Kidney epithelial cell (primary cell): ENCODE measurements around the gene COL27A1. TPM values are rescaled to one million over a fixed set of nuclear protein-coding genes. Genes with fewer than 3 reads are reported as not detected.

Experiments used
- DNase-seq: peaks from one replicate; pipeline ENCODE4 v3.0.0-alpha.2; 2010; ENCODE audit warnings: low read depth
- H3K27me3 ChIP-seq: 2 replicates; pipeline ENCODE4 v1.6.0; 2011; ENCODE audit warnings: low read length; ENCODE audit not compliant: control insufficient read depth, insufficient read depth
- H3K36me3 ChIP-seq: 2 replicates; pipeline ENCODE4 v1.5.1; 2011; ENCODE audit warnings: low read length; ENCODE audit not compliant: control insufficient read depth, insufficient read depth
- H3K4me3 ChIP-seq: 2 replicates; pipeline ENCODE4 v1.5.1; 2011; ENCODE audit warnings: low read depth, mild to moderate bottlenecking, control low read depth, low read length
- total RNA-seq: library from RNA; depleted of rRNA; stranded (reverse); fragments of >200 nt; gene quantifications from 2 replicates; pipeline ENCODE4 v1.2.3, GENCODE V29; 2015
- TF ChIP-seq, protein P1 (sequence below): IDR thresholded peaks from 2 replicates; pipeline ENCODE4 v1.5.1; 2011; ENCODE audit warnings: mild to moderate bottlenecking, moderate library complexity, low read length, control low read depth, inconsistent platforms; ENCODE audit not compliant: insufficient read depth, poor library complexity, severe bottlenecking

COL27A1 gene
- total RNA-seq, 1 donor from 2014 or later = 8.4 TPM

DNA sequence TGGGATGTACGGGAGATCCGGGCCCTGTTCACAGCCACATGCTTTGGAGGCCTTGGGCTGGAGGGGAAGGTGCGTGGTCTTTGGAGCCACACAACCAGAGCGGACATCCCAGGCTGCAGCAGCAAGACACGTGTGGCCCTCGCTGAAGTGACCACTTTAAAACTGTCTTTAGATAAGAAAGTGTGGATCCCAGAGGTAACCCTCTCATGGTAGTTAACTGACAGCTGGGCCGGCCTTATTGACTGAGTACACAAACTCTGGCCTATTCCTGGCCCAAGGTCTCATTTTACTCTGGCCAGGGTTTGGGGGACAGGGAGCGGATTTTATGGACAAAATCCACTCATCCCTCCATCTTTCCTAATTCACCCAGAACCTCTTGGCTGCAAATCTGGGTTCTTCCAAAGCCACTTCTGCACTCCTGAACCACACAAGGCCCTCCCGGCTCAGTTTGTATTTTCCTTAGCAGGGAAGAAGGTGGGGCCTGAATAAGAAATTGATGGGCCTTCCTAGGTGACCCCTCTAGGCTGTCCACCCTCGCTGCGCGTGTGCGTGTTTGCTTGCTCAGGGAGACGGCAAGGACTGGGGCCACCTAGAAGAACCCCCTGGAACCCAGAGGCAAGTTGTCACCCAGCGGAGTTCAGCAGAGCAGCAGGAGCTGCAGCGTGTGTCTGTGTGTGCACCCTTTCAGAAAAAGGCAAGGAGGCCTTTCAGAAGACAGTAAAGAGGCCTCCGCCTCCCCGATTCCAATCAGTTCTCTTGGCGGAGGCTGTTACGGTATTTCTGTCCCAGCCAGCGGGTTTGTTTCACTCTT, 94.3 kb downstream of the COL27A1 start:
- no peak for DNase-seq
- TF ChIP-seq, protein P1, sequence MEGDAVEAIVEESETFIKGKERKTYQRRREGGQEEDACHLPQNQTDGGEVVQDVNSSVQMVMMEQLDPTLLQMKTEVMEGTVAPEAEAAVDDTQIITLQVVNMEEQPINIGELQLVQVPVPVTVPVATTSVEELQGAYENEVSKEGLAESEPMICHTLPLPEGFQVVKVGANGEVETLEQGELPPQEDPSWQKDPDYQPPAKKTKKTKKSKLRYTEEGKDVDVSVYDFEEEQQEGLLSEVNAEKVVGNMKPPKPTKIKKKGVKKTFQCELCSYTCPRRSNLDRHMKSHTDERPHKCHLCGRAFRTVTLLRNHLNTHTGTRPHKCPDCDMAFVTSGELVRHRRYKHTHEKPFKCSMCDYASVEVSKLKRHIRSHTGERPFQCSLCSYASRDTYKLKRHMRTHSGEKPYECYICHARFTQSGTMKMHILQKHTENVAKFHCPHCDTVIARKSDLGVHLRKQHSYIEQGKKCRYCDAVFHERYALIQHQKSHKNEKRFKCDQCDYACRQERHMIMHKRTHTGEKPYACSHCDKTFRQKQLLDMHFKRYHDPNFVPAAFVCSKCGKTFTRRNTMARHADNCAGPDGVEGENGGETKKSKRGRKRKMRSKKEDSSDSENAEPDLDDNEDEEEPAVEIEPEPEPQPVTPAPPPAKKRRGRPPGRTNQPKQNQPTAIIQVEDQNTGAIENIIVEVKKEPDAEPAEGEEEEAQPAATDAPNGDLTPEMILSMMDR = no peak

GRCh38 chr9:114250235-114250568, 94.9 kb downstream of the COL27A1 start:
- no peak overlapping the region for H3K4me3 ChIP-seq
- no peaks in the 10 kb centered on the region for H3K36me3 ChIP-seq
- no peak for DNase-seq
- no peaks in the 10 kb centered on the region for H3K27me3 ChIP-seq
- TF ChIP-seq, protein P1 = no peak

More for the DNA sequence above, 94.3 kb downstream of the COL27A1 start:
- no peak overlapping the region for H3K4me3 ChIP-seq
- no peaks in the 10 kb centered on the region for H3K27me3 ChIP-seq
- no peaks in the 10 kb centered on the region for H3K36me3 ChIP-seq

DNA sequence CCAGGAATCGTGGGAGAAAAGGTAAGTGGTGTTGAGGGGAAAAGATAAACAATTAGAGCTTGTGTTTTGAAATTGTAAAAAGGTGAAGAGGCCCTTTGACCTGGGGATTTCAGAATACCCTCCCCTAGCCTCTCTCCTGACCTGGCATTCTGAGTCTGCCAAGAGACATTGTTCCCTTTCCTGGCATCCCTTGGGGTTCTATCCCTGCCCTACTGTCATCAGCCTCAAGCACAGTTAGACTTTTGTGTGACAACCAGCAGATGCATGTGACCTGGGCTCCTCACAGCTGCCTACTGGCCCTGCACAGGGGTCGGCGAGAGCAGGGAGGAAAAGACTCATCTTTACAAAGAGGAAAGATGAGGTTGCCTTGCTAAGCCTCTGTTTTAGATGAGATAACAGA, 95.3 kb downstream of the COL27A1 start:
- DNase-seq = no peak
- TF ChIP-seq, protein P1 = no peak

GRCh38 chr9:114252394-114252793, 97.1 kb downstream of the COL27A1 start:
- TF ChIP-seq, protein P1 = no peak
- no peak for DNase-seq
- H3K36me3 ChIP-seq = no peaks in the 10 kb centered on the region
- H3K27me3 ChIP-seq = no peaks in the 10 kb centered on the region
- no peak overlapping the region for H3K4me3 ChIP-seq

More for the DNA sequence above, 95.3 kb downstream of the COL27A1 start:
- H3K4me3 ChIP-seq = no peak overlapping the region
- H3K27me3 ChIP-seq = no peaks in the 10 kb centered on the region
- H3K36me3 ChIP-seq = no peaks in the 10 kb centered on the region

GRCh38 chr9:114256827-114257328, 101.5 kb downstream of the COL27A1 start:
- H3K27me3 ChIP-seq = no peaks in the 10 kb centered on the region
- no peaks in the 10 kb centered on the region for H3K36me3 ChIP-seq
- H3K4me3 ChIP-seq = no peak overlapping the region

More at GRCh38 chr9:114256827-114257328, 101.5 kb downstream of the COL27A1 start:
- TF ChIP-seq, protein P1 = no peak
- DNase-seq = no peak
